Right renal cortex interstitium (tissue), 3 donors: ENCODE measurements around the gene REM2. TPM values are rescaled to one million over a fixed set of nuclear protein-coding genes. Genes with fewer than 3 reads are reported as not detected.

Experiments used
- DNase-seq, 3 donors: peaks; one replicate each; pipeline ENCODE4 v3.0.0-alpha.2; 2013; ENCODE audit warnings: low read depth in 3 of 3, low spot score in 2 of 3
- polyA plus RNA-seq, 3 donors: library from polyadenylated mRNA; unstranded; fragments of 120-200 nt; gene quantifications; one replicate each; pipeline ENCODE4 v1.2.1, GENCODE V29; 2013; ENCODE audit not compliant: insufficient read length in 3 of 3

REM2 gene
- polyA plus RNA-seq, 3 donors: 0.89 to 1.5 (median 1.2) TPM

DNA sequence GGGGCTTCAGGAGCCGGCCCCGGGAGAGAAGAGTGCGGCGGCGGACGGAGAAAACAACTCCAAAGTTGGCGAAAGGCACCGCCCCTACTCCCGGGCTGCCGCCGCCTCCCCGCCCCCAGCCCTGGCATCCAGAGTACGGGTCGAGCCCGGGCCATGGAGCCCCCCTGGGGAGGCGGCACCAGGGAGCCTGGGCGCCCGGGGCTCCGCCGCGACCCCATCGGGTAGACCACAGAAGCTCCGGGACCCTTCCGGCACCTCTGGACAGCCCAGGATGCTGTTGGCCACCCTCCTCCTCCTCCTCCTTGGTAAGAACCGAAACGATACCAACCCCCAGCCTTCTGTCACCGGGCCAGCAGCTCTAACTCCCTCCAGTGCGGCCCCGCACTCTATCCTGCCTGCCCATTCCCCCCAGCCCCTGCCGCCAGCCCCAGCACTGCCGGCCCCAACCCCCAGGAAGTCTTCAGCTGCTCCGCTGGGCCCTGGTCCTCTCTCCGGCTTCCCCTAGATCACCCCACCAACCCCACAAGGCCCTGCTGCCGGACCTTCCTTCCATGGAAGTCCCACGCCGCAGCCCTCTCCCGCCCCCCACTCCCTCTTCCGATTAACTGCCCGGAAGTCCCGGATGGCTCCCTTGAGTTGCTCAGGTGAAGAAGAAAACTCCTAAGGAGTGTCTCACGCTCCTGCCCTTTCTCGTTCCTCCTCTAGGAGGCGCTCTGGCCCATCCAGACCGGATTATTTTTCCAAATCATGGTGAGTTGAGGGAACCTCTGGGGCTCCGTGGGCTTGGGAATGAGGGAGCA lies 10.8 kb upstream of the REM2 start:
- DNase-seq: peak in 2 of 3 donors; percentile 90 to 91

GRCh38 chr14:22872833-22873520 lies 10.0 kb upstream of the REM2 start:
- no peak for DNase-seq

GRCh38 chr14:22875003-22875747 lies 7.8 kb upstream of the REM2 start:
- DNase-seq: no peak

DNA sequence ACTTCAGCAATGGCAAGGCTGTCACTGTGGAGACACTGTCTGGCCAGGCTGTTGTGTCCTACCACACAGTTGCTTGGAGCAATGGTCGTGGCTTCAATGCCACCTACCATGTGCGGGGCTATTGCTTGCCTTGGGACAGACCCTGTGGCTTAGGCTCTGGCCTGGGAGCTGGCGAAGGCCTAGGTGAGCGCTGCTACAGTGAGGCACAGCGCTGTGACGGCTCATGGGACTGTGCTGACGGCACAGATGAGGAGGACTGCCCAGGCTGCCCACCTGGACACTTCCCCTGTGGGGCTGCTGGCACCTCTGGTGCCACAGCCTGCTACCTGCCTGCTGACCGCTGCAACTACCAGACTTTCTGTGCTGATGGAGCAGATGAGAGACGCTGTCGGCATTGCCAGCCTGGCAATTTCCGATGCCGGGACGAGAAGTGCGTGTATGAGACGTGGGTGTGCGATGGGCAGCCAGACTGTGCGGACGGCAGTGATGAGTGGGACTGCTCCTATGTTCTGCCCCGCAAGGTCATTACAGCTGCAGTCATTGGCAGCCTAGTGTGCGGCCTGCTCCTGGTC lies 7.2 kb upstream of the REM2 start:
- no peak for DNase-seq

GRCh38 chr14:22877000-22877501 lies 6.0 kb upstream of the REM2 start:
- no peak for DNase-seq

DNA sequence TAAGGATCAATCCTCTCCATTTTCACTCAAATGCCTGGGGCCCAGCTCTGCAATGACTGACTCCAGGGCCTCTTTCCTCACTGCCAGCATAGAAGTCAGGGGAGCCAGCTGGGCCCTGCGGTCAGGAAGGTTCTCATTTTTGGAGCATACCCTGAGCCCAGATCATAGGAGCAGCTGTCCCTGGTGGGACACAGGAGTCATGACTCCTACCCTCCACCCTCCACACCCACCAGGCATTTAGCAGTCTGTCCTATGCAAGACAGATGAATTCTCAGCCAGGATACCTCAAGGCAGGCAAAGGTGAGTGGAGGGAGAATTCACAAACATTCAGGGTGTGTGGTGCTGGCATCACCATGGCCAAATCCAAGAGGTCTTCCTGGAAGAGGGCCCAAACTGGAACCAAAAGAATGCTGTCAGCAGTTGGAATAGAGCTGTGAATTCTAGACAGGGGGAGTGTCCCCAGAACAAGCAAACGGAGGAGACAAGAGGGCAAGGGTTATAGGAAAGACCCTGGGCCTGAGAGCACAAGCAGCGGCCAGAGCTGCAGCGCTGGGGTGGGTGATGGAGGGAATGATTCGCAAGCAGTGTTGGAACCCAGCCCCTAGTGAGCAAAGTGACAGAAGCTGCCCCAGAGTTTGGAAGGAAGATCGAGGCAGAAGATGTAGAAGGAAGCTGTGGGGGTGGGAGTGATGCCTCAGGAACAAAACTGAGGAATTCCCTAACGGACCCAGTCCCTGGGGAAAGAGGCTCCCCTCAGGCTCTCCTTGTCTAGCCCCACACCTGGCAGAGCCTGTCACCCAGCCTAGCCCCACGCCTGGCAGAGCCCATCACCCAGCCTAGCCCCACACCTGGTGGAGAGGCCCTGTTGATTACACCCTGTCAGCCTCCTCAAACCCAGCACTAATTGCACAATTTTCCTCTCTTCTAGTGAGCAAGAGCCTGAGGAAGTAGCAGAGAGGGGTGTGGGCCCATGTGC lies 4.5 kb upstream of the REM2 start:
- no peak for DNase-seq

DNA sequence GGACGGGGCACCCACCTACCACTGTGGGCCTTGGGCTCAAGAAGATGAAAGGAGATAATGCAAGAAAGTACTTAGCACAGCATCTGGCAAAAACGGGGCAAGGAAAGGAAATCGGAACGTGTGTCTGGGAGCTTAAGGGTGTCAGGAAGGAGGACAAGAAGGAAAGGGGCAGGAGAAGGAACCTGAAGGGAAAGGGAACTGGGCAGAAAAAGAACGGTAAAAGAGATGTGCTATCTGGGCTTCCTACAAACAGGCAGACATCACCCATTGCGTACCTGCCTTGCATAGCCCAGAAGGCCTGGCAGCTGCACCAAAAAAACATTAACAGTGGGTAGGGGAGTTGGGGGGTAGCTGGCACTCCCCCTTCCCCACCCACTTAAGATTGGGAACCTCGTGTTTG lies 958 bp upstream of the REM2 start:
- DNase-seq: no peak

- DNase-seq: peak in 1 of 3 donors; percentile 78
Measured at GRCh38 chr14:22882529-22883172, 371 bp upstream of the REM2 start.

DNA sequence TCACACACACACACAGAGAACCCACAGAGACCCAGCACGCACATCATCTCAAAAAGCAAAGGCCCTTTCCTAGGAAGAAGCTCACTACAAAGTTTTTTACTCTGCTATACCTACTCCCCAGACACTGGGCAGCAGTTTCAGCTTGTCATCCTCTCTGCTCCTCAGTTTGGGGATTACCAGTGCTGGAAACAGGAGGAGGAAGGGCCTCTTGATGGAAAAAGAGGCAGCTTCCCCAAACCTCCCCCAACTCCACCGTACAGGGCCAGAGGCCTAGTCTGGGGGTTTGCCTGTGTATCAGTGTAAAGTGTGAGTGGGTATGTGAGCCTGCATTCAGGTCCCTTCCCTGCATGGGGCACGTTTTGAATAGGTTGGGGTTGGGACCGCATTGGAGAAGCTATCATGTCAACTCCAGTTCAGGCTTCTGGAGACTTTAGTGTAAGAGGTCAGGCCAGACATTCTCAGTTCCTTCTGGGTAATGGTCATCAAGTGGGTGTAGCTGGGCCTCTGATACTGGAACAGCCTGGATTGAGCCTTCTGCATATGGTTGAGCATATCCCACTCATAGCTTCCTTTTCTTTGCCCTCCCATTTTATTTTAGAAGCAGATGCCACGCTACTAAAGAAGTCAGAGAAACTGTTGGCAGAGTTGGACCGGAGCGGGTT lies 1.2 kb downstream of the REM2 start:
- DNase-seq: no peak

DNA sequence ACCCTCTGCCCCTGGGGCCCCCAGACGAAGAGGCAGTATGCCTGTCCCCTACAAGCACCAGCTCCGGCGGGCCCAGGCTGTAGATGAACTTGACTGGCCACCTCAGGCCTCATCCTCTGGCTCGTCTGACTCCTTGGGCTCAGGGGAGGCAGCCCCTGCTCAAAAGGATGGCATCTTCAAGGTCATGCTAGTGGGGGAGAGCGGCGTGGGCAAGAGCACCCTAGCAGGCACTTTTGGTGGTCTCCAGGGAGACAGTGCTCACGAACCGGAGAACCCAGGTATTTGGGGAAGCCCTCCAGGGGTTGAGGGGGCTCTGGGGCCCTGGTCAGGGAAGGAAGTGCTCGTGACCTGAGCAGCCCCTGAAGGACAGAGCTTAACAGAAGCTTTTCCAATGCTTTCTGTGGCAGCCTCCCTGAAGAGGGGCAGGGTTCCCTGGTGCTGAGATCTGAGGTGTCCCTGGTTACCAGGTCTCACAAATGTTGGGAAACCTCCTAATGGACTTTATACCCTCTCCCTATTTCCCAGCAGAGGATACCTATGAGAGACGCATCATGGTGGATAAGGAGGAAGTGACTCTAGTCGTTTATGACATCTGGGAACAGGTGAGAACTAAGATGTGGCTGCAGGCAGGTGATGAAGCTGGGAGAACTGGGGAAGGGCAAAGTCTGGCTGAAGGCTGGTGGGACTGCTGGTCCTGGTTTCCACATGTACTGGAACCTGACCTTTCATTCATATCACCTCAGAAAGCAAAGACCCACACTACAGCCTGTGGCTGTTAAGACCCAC lies 1.9 kb downstream of the REM2 start:
- DNase-seq: no peak

DNA sequence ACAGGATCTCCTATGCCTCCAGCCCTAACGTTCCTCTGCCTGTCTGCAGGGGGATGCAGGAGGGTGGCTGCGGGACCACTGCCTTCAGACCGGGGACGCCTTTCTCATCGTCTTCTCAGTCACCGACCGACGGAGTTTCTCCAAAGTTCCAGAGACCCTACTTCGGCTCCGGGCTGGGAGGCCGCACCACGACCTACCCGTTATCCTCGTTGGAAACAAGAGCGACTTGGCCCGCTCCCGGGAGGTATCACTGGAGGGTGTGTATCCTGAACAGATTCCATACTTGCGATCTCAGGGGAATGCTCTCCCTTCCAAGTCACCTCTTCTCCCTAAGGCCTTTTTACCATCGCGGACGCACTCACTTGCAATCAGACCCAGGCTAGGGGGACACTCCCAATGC lies 3.0 kb downstream of the REM2 start:
- DNase-seq: no peak

GRCh38 chr14:22886500-22887259 lies 3.7 kb downstream of the REM2 start:
- DNase-seq: peak in 1 of 3 donors; percentile 62

DNA sequence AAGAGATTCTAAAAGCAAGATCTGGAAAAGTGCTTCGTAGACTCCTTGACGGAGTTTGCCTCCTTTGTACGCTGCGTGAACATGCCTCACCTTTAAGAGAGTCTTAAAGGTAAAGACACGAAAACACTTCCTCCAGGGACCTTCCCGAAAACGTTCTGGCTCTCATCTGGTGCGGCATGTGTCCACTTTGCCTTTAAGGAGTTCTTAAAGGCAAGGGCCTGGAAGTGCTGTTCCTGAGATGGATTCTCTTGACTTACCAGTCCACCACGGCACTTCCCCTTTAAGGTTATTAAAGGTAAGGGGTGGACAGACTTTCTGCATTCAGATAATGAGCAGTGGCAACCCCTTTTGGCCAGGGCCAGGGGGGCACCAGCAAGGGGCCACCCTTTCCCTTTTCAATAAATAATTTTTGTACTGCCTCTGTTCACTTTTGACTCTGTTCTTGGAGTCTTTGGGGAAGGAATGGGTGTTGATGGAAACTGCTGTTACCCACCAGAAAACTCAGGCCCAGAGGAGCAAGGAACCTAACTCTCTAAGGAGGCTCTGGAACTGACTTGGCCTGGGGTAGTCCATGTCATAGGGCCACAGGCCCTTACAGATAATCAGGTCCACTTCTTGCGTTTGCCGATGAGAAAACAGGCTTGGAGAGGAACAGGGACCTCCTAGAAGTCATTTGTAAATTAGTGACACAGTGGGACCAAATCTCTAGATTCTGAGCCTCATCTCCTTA lies 4.4 kb downstream of the REM2 start:
- peak in 2 of 3 donors; percentile 74 to 86 for DNase-seq

DNA sequence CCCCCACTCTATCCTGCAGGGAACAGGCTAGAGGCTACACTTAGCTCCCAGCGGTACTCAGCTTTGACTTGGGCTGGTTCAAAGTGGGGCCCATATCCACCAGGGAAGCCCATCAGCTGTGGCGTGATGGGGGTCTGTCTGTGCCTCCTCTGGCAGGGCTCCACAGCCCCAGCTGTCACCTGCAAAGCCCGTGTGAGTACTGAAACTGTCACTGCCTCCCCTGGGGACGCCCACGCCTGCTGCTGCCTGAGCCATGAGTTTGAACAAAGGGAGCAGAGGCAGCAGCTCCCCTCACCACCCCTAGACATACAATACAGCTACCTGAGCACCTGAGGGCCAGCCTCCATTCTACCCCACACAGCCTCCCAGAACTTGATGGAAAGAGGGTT lies 5.0 kb downstream of the REM2 start:
- DNase-seq: no peak

GRCh38 chr14:22888662-22889061 lies 5.6 kb downstream of the REM2 start:
- DNase-seq: no peak

DNA sequence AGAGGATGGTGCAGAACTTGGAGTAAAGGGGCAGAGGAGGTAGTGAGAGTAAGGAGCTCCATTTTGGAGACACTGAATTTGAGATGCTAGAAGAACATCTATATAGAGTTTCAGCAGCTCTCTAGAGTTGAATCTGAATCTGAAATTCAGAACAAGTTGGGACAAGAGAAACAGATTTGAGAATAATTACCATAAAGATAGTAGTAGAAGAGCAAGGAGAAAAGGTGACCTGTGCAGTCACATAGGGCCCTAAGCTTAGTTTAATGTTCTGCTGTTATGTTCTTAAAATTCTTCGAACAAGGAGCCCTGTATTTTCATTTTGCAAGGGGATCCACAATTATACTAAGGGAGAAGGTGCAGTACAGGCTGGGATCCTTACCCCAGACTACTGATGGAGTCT lies 7.4 kb downstream of the REM2 start:
- no peak for DNase-seq

- no peak for DNase-seq
Measured at GRCh38 chr14:22892488-22892887, 9.5 kb downstream of the REM2 start.
